Vein endothelial cell (primary cell): Measurements from ENCODE around the gene PGAM1. TPM values are rescaled to one million over a fixed set of nuclear protein-coding genes. Genes with fewer than 3 reads are reported as not detected.

Source experiments
- small RNA-seq: library from RNA; depleted of rRNA; stranded (forward); fragments of <200 nt; gene quantifications from one replicate; pipeline ENCODE3, GENCODE V24; 2012
- total RNA-seq: library from RNA; depleted of rRNA; stranded (reverse); fragments of >200 nt; gene quantifications from 2 replicates; pipeline ENCODE4 v1.2.3, GENCODE V29; 2012

PGAM1 gene
- total RNA-seq: 491 and 495 TPM in 2 replicates

GRCh38 chr10:97425964-97426775, at the start of gene PGAM1:
Gene PGAM1, plus strand, starts transcription at chr10:97426191. Its CDS starts 117 bp downstream, at chr10:97426308.

DNA sequence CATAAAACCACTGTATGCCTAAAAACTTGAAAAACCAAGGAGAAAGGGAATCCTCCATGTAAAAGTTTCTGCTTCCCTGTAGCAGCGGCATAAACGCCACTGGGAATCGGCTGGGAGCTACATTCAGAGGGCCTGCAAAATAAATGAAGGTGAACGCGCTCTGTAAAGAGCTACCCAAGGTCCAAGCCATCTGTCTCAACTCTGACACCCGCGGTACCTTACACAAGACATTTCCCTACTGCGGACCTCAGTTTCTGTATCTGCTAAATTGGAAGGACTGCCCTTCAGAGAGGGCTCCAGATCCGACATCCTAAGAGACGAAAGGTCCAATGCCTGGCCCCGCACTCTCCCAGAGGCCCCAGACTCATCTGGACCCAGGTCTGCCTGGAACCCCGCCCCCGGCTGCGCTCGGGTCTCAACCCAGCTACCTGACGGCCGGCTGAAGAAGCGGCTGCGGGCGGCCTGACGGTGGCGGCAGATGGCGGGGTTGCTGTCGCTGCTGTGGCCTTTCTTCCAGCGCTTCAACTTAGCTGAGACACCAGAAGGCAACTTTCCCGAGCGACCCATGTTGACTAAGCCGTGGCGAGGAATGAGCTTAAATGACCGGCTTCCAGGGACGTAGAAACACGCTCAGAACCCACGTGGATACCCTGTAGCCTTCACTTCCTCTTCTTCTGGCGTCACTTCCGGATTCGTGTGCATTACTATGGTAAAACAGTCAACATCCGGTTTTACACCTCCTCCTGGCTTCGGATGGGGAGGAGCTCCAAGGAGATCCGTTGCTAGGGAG, 25.1 kb upstream of the PGAM1 start, which contains the start of gene RRP12:
Gene RRP12 (minus strand): TSS at position 676 of the 790 bp plus-strand sequence. CDS start 109 bp downstream, at position 567.

DNA sequence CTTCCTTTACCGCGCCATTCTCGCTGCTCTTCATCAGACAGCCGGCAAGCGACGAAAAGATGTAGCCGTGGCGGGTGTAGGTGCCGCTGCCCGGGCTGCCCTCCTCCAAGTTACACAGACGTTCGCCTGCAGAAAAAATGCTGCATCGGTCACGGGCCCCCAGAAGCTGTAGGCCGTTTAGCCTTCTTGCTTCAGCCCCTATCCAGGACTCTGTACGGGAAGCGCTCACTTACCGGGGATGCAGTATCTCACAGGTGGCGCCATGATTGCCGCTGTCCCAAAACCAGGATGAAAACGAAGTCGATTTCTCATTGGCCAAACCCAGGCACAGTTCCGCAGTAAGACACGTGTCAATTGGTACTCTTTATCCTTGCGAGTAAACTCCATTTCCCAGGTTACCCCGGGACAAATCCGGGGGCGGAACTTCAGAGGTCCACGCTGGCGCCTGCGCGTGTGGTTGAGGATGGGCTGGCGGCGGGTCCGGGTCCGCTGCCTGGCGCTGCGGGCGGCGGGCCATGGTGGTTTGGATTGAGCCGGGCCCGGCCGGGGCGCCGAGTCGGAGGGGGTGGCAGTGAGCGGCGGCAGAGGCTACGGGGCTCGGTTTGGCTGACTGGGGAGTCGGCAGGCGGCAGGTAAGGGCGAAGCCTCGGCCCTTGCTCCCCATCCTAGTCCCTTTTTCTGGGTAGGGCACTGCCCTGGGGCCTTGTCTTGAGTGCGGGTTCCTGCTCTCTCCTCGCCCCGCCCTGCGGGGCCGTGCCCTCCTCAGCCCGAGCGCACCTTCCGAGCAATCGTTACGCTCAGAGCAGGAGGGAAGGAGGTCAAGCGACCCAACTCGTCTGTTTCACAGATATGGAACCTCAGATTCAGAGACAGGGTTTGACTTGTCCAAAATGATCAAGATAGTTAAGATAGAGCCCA, 20.0 kb downstream of the PGAM1 start, which contains the start of the genes EXOSC1 and ZDHHC16:
Gene EXOSC1 (minus strand): TSS at position 285 of the 918 bp plus-strand sequence. CDS start 21 bp downstream, at position 264.
Gene ZDHHC16 (plus strand): TSS at position 454 of the 918 bp plus-strand sequence. CDS start 5,501 bp downstream, outside the sequence.

Small RNAs within 50 kb of the gene (small RNA-seq; reads per million reads assigned to genes)
- gene RF00019: not detected

Other genes with a start within 250 kb of the PGAM1 start
- gene SLIT1, start 240.2 kb upstream of the PGAM1 start, total RNA-seq: under 0.01 TPM in 1 of 2 replicates, not detected in the other
- gene ARHGAP19, start 133.6 kb upstream of the PGAM1 start, total RNA-seq: 7.8 and 15.7 TPM in 2 replicates
- 2.3 and 3.6 TPM in 2 replicates for gene FRAT1, start 106.9 kb upstream of the PGAM1 start, total RNA-seq
- gene FRAT2, start 91.5 kb upstream of the PGAM1 start, total RNA-seq: 9.5 and 11.4 TPM in 2 replicates
- gene RRP12, start 24.9 kb upstream of the PGAM1 start, total RNA-seq: 24.8 and 25.0 TPM in 2 replicates
- 38.2 and 45.1 TPM in 2 replicates for gene EXOSC1, start 19.8 kb downstream of the PGAM1 start, total RNA-seq
- 56.7 and 56.8 TPM in 2 replicates for gene ZDHHC16, start 20.0 kb downstream of the PGAM1 start, total RNA-seq
- 117 and 122 TPM in 2 replicates for gene MMS19, start 72.2 kb downstream of the PGAM1 start, total RNA-seq
- 76.6 and 84.6 TPM in 2 replicates for gene UBTD1, start 72.7 kb downstream of the PGAM1 start, total RNA-seq
- 0.65 and 1.1 TPM in 2 replicates for gene ANKRD2, start 146.6 kb downstream of the PGAM1 start, total RNA-seq
- 0.33 and 0.38 TPM in 2 replicates for gene HOGA1, start 158.2 kb downstream of the PGAM1 start, total RNA-seq
- gene C10orf62, start 163.5 kb downstream of the PGAM1 start, total RNA-seq: 0.10 TPM in 1 of 2 replicates, not detected in the other
- 0.76 and 2.9 TPM in 2 replicates for gene MORN4, start 207.3 kb downstream of the PGAM1 start, total RNA-seq
- gene PI4K2A, start 214.5 kb downstream of the PGAM1 start, total RNA-seq: 16.2 and 17.3 TPM in 2 replicates